Panc1 (cell line): ENCODE data around the gene PRKD1. TPM values are rescaled to one million over a fixed set of nuclear protein-coding genes. Genes with fewer than 3 reads are reported as not detected.

Experiments
- ATAC-seq: fragments of 200-7000 bp; cut with Tn5 transposase; 2 replicates; pipeline ENCODE4 v1.9.1; 2020; ENCODE audit warnings: mild to moderate bottlenecking, moderate library complexity
- BruUV-seq: library from RNA; stranded (reverse); fragments of 400-500 nt; replicated peaks from 2 replicates; lab custom pipeline; 2021; lab: Mats Ljungman, UMichigan
- CTCF ChIA-PET: fragments of 300-600 bp; sonication (Branson Sonifier 250); formaldehyde crosslinking; loops from one replicate; lab custom pipeline; 2022; ENCODE audit warnings: antibody characterized with exemption; lab: Charles Lee
- POLR2A ChIA-PET: fragments of 300-600 bp; sonication (Branson Sonifier 250); formaldehyde crosslinking; loops from one replicate; lab custom pipeline; 2022; ENCODE audit warnings: antibody characterized with exemption; lab: Charles Lee
- DNase-seq: peaks from one replicate; pipeline ENCODE4 v3.0.0-alpha.2; 2010; ENCODE audit warnings: low read depth, low spot score
- H3K27ac ChIP-seq: 2 replicates; pipeline ENCODE4 v1.5.1; 2011; ENCODE audit warnings: mild to moderate bottlenecking, low read length, inconsistent platforms
- H3K27me3 ChIP-seq: fragments of 200-500 bp; sonication (Bioruptor generic); 2 replicates; pipeline ENCODE4 v1.6.0; 2014; ENCODE audit warnings: low read length, inconsistent platforms; ENCODE audit not compliant: control insufficient read depth, insufficient read depth
- H3K36me3 ChIP-seq: fragments of 200-500 bp; sonication (Bioruptor generic); 2 replicates; pipeline ENCODE4 v1.5.1; 2014; ENCODE audit warnings: inconsistent platforms, mild to moderate bottlenecking, low read length, moderate library complexity; ENCODE audit not compliant: control insufficient read depth, insufficient read depth
- H3K4me1 ChIP-seq: 2 replicates; pipeline ENCODE4 v1.5.1; 2011; ENCODE audit warnings: inconsistent platforms, mild to moderate bottlenecking, low read length, moderate library complexity; ENCODE audit not compliant: control insufficient read depth, insufficient read depth
- H3K4me3 ChIP-seq, 2 experiments: 2 replicates each; pipeline ENCODE4 v1.5.1; 2011 to 2012; ENCODE audit warnings: low read depth in 2 of 2, low read length in 2 of 2, mild to moderate bottlenecking in 2 of 2, inconsistent platforms in 1 of 2, moderate library complexity in 1 of 2
- H3K9me3 ChIP-seq: fragments of 200-500 bp; sonication (Bioruptor generic); 2 replicates; pipeline ENCODE4 v1.5.1; 2014; ENCODE audit warnings: low read depth, mild to moderate bottlenecking, inconsistent platforms, low read length, moderate library complexity; ENCODE audit not compliant: control insufficient read depth, insufficient read depth
- CTCF ChIP-seq: fragments of 450-650 bp; IDR thresholded peaks from 2 replicates; pipeline ENCODE4 v1.5.1; 2017; ENCODE audit warnings: mild to moderate bottlenecking
- POLR2AphosphoS5 ChIP-seq: IDR thresholded peaks from 2 replicates; pipeline ENCODE4 v1.6.1; 2012; ENCODE audit warnings: mild to moderate bottlenecking, low read depth, low read length, moderate library complexity
- REST ChIP-seq, 2 experiments: IDR thresholded peaks; 2 replicates each; pipeline ENCODE4 v1.6.1; 2011 to 2012; ENCODE audit warnings: low read depth in 2 of 2, control low read depth in 1 of 2, low read length in 1 of 2, mild to moderate bottlenecking in 1 of 2, moderate library complexity in 1 of 2; ENCODE audit not compliant: insufficient read depth in 1 of 2
- SIN3A ChIP-seq: IDR thresholded peaks from 2 replicates; pipeline ENCODE4 v1.6.1; 2012; ENCODE audit warnings: low read depth, mild to moderate bottlenecking, low read length, moderate library complexity, borderline replicate concordance; ENCODE audit not compliant: insufficient read depth
- TCF7L2 ChIP-seq: IDR thresholded peaks from 2 replicates; pipeline ENCODE4 v1.6.1; 2011; ENCODE audit warnings: mild to moderate bottlenecking, low read depth, low read length, inconsistent platforms
- in situ Hi-C: cut with HindIII; loops from 2 replicates; pipeline ENCODE4 v1.10.0; 2016; ENCODE audit warnings: low sequenced_read_pairs, low pct_unique_long_range_greater_than_20kb
- intact Hi-C: fragments of 100-400 bp; cut with micrococcal nuclease; formaldehyde crosslinking; loops from one replicate; pipeline ENCODE4 v1.10.0; 2022; ENCODE audit not compliant: unreplicated experiment
- total RNA-seq: library from RNA; stranded (reverse); gene quantifications from one replicate; pipeline ENCODE4 v1.2.1, GENCODE V29; 2021; ENCODE audit not compliant: unreplicated experiment

Gene PRKD1
- total RNA-seq, 1 experiment from 2014 or later, result 8.2 TPM

- no TSS peak for BruUV-seq
- H3K27me3 ChIP-seq, result no peaks in the 10 kb centered on the region
- TF ChIP-seq POLR2AphosphoS5 (no peak), TCF7L2 (no peak), SIN3A (no peak), REST (IDR thresholded peaks at IDR 0.05; ENCODE audit: insufficient read depth in 1 of 2, low read depth in 2 of 2, low read length in 1 of 2) (no peak), CTCF (no peak)
- ChIA-PET CTCF (no interaction called here), POLR2A (no interaction called here)
- no peaks in the 10 kb centered on the region for H3K9me3 ChIP-seq
- H3K4me3 ChIP-seq, result no peak overlapping the region
- no peak for ATAC-seq
- DNase-seq, result no peak
- intact Hi-C loops (no loop called here), in situ Hi-C loops (no loop called here)
- no peaks in the 10 kb centered on the region for H3K36me3 ChIP-seq
- H3K27ac ChIP-seq, result no peak overlapping the region
- H3K4me1 ChIP-seq, result no peaks in the 10 kb centered on the region
Observed at GRCh38 chr14:29668201-29668600, 259.4 kb downstream of the PRKD1 start.

DNA sequence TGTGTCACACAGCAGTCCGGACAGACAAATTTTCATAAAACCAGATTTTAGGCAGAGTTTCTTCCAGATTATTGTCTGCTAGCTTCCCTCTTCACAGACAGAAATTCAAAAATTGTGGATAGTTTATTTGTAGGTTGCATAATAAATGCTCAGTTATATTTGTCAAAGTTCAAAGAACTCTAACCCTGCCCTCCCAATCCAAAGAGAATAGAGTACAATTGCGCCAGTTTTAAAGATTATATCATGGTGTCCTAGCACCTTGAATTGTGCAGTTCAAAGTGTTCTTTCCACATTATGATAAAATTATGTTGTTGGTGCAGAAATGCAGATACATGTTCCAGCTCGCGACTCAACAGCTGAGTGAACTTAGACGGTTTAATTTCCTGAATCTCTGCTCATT lies 263.1 kb downstream of the PRKD1 start:
- Histone ChIP-seq H3K27ac (no peak overlapping the region), H3K4me1 (no peaks in the 10 kb centered on the region), H3K36me3 (no peaks in the 10 kb centered on the region), H3K9me3 (no peaks in the 10 kb centered on the region), H3K4me3 (no peak overlapping the region), H3K27me3 (no peaks in the 10 kb centered on the region)
- ChIA-PET POLR2A (no interaction called here), CTCF (no interaction called here)
- in situ Hi-C loops (no loop called here), intact Hi-C loops (no loop called here)
- TF ChIP-seq TCF7L2 (no peak), POLR2AphosphoS5 (no peak), SIN3A (no peak), CTCF (no peak), REST (IDR thresholded peaks at IDR 0.05; ENCODE audit: insufficient read depth in 1 of 2, low read depth in 2 of 2, low read length in 1 of 2) (no peak)
- DNase-seq, result no peak
- BruUV-seq, result no TSS peak
- no peak for ATAC-seq
